ENCODE results near the gene MGMT.

DNA sequence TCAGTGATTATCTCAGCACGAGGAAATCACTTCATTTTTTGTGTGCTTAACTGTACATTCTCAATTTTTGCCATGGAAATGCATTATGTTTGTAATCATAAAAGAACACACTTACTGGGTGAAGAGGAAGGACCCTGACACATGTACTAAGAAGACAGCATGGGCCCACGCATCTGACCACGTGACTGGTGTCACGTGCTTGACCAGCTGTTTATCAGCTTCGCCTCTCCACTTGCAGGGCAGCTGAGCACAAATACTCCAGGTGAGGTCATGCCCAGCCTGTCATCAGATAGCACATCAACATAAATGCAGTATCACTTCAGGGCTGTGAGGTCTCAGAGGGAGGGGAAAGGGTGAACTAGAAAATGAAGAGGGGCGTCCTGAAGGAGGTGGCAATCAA is 317.2 kb downstream of the MGMT start:
- no peak for TF ChIP-seq CTCF (IDR thresholded peaks at IDR 0.05; ENCODE audit: low read depth, low read length, missing input control)
- TF ChIP-seq, protein P1, sequence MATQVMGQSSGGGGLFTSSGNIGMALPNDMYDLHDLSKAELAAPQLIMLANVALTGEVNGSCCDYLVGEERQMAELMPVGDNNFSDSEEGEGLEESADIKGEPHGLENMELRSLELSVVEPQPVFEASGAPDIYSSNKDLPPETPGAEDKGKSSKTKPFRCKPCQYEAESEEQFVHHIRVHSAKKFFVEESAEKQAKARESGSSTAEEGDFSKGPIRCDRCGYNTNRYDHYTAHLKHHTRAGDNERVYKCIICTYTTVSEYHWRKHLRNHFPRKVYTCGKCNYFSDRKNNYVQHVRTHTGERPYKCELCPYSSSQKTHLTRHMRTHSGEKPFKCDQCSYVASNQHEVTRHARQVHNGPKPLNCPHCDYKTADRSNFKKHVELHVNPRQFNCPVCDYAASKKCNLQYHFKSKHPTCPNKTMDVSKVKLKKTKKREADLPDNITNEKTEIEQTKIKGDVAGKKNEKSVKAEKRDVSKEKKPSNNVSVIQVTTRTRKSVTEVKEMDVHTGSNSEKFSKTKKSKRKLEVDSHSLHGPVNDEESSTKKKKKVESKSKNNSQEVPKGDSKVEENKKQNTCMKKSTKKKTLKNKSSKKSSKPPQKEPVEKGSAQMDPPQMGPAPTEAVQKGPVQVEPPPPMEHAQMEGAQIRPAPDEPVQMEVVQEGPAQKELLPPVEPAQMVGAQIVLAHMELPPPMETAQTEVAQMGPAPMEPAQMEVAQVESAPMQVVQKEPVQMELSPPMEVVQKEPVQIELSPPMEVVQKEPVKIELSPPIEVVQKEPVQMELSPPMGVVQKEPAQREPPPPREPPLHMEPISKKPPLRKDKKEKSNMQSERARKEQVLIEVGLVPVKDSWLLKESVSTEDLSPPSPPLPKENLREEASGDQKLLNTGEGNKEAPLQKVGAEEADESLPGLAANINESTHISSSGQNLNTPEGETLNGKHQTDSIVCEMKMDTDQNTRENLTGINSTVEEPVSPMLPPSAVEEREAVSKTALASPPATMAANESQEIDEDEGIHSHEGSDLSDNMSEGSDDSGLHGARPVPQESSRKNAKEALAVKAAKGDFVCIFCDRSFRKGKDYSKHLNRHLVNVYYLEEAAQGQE (IDR thresholded peaks at IDR 0.05), result no peak
- TF ChIP-seq FOXA1 (IDR thresholded peaks at IDR 0.05), result no peak
- TF ChIP-seq EGR1 (IDR thresholded peaks at IDR 0.05; ENCODE audit: low read depth in 2 of 2), result no peak
- no peak for TF ChIP-seq TAF1 (conservative IDR thresholded peaks at IDR 0.05)
- no peak for TF ChIP-seq SP1 (IDR thresholded peaks at IDR 0.05)
- TF ChIP-seq RAD21 (IDR thresholded peaks at IDR 0.05), result no peak
- TF ChIP-seq, protein P2, sequence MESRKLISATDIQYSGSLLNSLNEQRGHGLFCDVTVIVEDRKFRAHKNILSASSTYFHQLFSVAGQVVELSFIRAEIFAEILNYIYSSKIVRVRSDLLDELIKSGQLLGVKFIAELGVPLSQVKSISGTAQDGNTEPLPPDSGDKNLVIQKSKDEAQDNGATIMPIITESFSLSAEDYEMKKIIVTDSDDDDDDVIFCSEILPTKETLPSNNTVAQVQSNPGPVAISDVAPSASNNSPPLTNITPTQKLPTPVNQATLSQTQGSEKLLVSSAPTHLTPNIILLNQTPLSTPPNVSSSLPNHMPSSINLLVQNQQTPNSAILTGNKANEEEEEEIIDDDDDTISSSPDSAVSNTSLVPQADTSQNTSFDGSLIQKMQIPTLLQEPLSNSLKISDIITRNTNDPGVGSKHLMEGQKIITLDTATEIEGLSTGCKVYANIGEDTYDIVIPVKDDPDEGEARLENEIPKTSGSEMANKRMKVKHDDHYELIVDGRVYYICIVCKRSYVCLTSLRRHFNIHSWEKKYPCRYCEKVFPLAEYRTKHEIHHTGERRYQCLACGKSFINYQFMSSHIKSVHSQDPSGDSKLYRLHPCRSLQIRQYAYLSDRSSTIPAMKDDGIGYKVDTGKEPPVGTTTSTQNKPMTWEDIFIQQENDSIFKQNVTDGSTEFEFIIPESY (IDR thresholded peaks at IDR 0.05), result no peak
- TF ChIP-seq HNF4A (conservative IDR thresholded peaks at IDR 0.05), result no peak
- TF ChIP-seq YY1 (IDR thresholded peaks at IDR 0.05), result no peak
- no peak for TF ChIP-seq RXRA (IDR thresholded peaks at IDR 0.05)
- no peak for TF ChIP-seq GABPA (IDR thresholded peaks at IDR 0.05 in 1 of 2, conservative IDR thresholded peaks at IDR 0.05 in 1 of 2)
- no peak for TF ChIP-seq HNF4G (IDR thresholded peaks at IDR 0.05)

Measured in liver (tissue), 3 donors.